HepG2 (cell line): Measurements from ENCODE around the gene AUNIP. TPM values are rescaled to one million over a fixed set of nuclear protein-coding genes. Genes with fewer than 3 reads are reported as not detected.
A peak's percentile ranks its signal among the peaks of the same experiment; 100 is the strongest.

Experiments used
- ADNP ChIP-seq: sonication (generic); formaldehyde crosslinking; IDR thresholded peaks from 2 replicates; pipeline ENCODE4 v1.4.0; 2020; ENCODE audit warnings: missing genetic modification reagents
- CCAR2 ChIP-seq: fragments of 200-400 bp; formaldehyde crosslinking; optimal IDR thresholded peaks from 2 replicates; pipeline ENCODE3; 2018; ENCODE audit warnings: low read depth, mild to moderate bottlenecking, low read length, moderate library complexity
- GABPA ChIP-seq, 2 experiments: IDR thresholded peaks; 2 replicates each; pipeline ENCODE4 v1.6.1; 2011 to 2016; ENCODE audit warnings: low read depth in 2 of 2, low read length in 1 of 2, missing biosample characterization in 1 of 2, missing genetic modification characterization in 1 of 2
- JUNB ChIP-seq: sonication (generic); formaldehyde crosslinking; IDR thresholded peaks from 2 replicates; pipeline ENCODE4 v1.8.0; 2022; ENCODE audit warnings: missing genetic modification reagents, mild to moderate bottlenecking, borderline replicate concordance
- MED1 ChIP-seq: sonication (generic); formaldehyde crosslinking; IDR thresholded peaks from 2 replicates; pipeline ENCODE4 v1.4.0; 2020; ENCODE audit warnings: missing genetic modification reagents
- NFE2L1 ChIP-seq: sonication (generic); formaldehyde crosslinking; IDR thresholded peaks from 2 replicates; pipeline ENCODE4 v1.4.0; 2020; ENCODE audit warnings: missing genetic modification reagents, mild to moderate bottlenecking, borderline replicate concordance
- NFIC ChIP-seq: IDR thresholded peaks from 2 replicates; pipeline ENCODE4 v1.6.1; 2012; ENCODE audit warnings: mild to moderate bottlenecking, low read length, inconsistent platforms
- SIX1 ChIP-seq: sonication (generic); formaldehyde crosslinking; IDR thresholded peaks from 2 replicates; pipeline ENCODE4 v1.4.0; 2020; ENCODE audit warnings: missing genetic modification reagents, borderline replicate concordance
- SMYD3 ChIP-seq: sonication (generic); formaldehyde crosslinking; IDR thresholded peaks from 2 replicates; pipeline ENCODE4 v1.8.1; 2023; ENCODE audit warnings: mild to moderate bottlenecking, missing genetic modification reagents
- TSC22D2 ChIP-seq: sonication (generic); formaldehyde crosslinking; IDR thresholded peaks from 2 replicates; pipeline ENCODE4 v1.5.1; 2020; ENCODE audit warnings: missing genetic modification reagents, mild to moderate bottlenecking, borderline replicate concordance
- ZFY ChIP-seq: sonication (generic); formaldehyde crosslinking; IDR thresholded peaks from 2 replicates; pipeline ENCODE4 v1.4.0; 2020; ENCODE audit warnings: missing genetic modification reagents
- ZNF350 ChIP-seq: sonication (generic); formaldehyde crosslinking; IDR thresholded peaks from 2 replicates; pipeline ENCODE4 v1.4.0; 2020; ENCODE audit warnings: mild to moderate bottlenecking, low read depth, missing genetic modification reagents, borderline replicate concordance
- ZNF367 ChIP-seq: sonication (generic); formaldehyde crosslinking; IDR thresholded peaks from 2 replicates; pipeline ENCODE4 v1.4.0; 2020; ENCODE audit warnings: missing genetic modification reagents, borderline replicate concordance
- ZNF570 ChIP-seq: sonication (generic); formaldehyde crosslinking; IDR thresholded peaks from 2 replicates; pipeline ENCODE4 v1.4.0; 2020; ENCODE audit warnings: mild to moderate bottlenecking, missing genetic modification reagents, borderline replicate concordance
- ZNF839 ChIP-seq: sonication (generic); formaldehyde crosslinking; IDR thresholded peaks from 2 replicates; pipeline ENCODE4 v1.4.0; 2020; ENCODE audit warnings: missing genetic modification reagents, mild to moderate bottlenecking, borderline replicate concordance
- polyA plus RNA-seq, 8 experiments: library from polyadenylated mRNA; depleted of rRNA in 3 of 8; stranded (reverse) in 7 of 8; unstranded in 1 of 8; fragments of >200 nt; fragmentation: Illumina TruSeq in 4 of 8; extraction: Trizol in 4 of 8; gene quantifications; 2 replicates each; pipeline versions ENCODE4 v1.2.1 to v1.2.3, GENCODE V29; 2011 to 2016; ENCODE audit warnings: low read depth in 4 of 8, missing spikeins in 1 of 8, mixed read lengths in 1 of 8; ENCODE audit not compliant: insufficient read depth in 1 of 8
- total RNA-seq, 5 experiments: library from RNA; depleted of rRNA; stranded (reverse); fragments of >200 nt; fragmentation: Illumina TruSeq; extraction: Trizol; gene quantifications; 2 replicates each; pipeline ENCODE4 v1.2.3, GENCODE V29; 2016; ENCODE audit warnings: low read depth in 1 of 5
- TF ChIP-seq, protein P1 (sequence below): sonication (generic); formaldehyde crosslinking; IDR thresholded peaks from 2 replicates; pipeline ENCODE4 v1.5.1; 2020; ENCODE audit warnings: mild to moderate bottlenecking, missing genetic modification reagents, borderline replicate concordance
- TF ChIP-seq, protein P2 (sequence below): sonication (generic); formaldehyde crosslinking; IDR thresholded peaks from 2 replicates; pipeline ENCODE4 v1.5.0; 2020; ENCODE audit warnings: mild to moderate bottlenecking, low read depth, missing genetic modification reagents, borderline replicate concordance
- TF ChIP-seq, protein P3 (sequence below): sonication (generic); formaldehyde crosslinking; IDR thresholded peaks from 2 replicates; pipeline ENCODE4 v1.8.1; 2023; ENCODE audit warnings: mild to moderate bottlenecking, missing genetic modification reagents
- TF ChIP-seq, protein P4 (sequence below): sonication (generic); formaldehyde crosslinking; IDR thresholded peaks from 2 replicates; pipeline ENCODE4; 2020; ENCODE audit warnings: missing genetic modification reagents, mild to moderate bottlenecking, borderline replicate concordance

The AUNIP gene
- total and polyA plus RNA-seq, 2 of the 13 experiments (the other 11 are each of a cell fraction or from before 2014, with no cell fraction given): 3.8 to 12.3 TPM

DNA sequence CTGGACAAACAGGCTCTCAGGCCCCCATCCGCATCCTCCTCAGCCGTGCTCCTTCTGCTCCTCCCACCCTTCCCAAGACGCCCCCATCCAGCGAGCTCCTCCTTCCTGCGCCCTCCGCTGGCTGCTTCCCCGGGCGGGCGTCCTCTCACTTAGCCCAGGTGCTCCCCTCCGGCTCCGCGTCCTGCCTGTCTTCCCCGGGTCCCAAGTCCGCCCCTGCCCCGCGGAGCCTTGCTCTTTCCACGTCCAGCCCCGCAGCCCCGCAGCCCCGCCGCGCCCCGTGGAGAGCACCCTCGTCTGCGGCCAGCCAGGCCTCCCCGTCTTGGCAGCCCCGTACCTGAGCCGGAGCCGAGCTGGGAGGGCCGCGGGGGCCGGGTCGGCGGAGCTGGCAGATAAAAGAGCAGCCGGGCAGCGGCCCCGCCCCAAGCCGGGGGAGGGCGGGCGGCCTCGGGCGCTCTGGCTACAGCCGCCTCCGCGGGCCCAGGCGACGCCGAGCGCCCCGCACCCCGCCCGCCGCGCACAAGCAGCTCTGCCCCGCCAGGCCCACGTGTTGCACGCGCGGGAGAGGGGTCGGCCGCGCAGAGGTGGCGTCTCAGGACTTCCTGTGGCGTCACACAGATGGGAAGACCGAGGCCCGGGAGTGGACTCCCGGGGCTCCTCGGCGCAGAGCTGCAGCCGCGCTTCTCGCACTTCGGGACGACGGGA is 16.0 kb upstream of the AUNIP start, which contains the start of gene PAQR7 (continued):
- TF ChIP-seq ZNF367 (CRISPR knock-in tag) (no peak), ZNF839 (CRISPR knock-in tag) (no peak), JUNB (CRISPR knock-in tag) (no peak), ZFY (peak; percentile 87), ADNP (CRISPR knock-in tag) (no peak), SMYD3 (CRISPR knock-in tag) (0 out of 2 replicates have a peak, but pooled peaks have one; percentile 43), MED1 (CRISPR knock-in tag) (peak; percentile 71), TSC22D2 (CRISPR knock-in tag) (peak; percentile 96), GABPA (IDR thresholded peaks at IDR 0.05; ENCODE audit: low read depth, low read length) (peak; percentile 56), GABPA (CRISPR knock-in tag; IDR thresholded peaks at IDR 0.05; ENCODE audit: low read depth) (peak; percentile 62; the same call in 1 of the 2 replicates), CCAR2 (no peak), ZNF570 (CRISPR knock-in tag) (no peak), SIX1 (no peak), ZNF350 (CRISPR knock-in tag) (peak; percentile 71; the same call in 1 of the 2 replicates), NFE2L1 (0 out of 2 replicates have a peak, but pooled peaks have one; percentile 19), NFIC (no peak)
- TF ChIP-seq, protein P1, sequence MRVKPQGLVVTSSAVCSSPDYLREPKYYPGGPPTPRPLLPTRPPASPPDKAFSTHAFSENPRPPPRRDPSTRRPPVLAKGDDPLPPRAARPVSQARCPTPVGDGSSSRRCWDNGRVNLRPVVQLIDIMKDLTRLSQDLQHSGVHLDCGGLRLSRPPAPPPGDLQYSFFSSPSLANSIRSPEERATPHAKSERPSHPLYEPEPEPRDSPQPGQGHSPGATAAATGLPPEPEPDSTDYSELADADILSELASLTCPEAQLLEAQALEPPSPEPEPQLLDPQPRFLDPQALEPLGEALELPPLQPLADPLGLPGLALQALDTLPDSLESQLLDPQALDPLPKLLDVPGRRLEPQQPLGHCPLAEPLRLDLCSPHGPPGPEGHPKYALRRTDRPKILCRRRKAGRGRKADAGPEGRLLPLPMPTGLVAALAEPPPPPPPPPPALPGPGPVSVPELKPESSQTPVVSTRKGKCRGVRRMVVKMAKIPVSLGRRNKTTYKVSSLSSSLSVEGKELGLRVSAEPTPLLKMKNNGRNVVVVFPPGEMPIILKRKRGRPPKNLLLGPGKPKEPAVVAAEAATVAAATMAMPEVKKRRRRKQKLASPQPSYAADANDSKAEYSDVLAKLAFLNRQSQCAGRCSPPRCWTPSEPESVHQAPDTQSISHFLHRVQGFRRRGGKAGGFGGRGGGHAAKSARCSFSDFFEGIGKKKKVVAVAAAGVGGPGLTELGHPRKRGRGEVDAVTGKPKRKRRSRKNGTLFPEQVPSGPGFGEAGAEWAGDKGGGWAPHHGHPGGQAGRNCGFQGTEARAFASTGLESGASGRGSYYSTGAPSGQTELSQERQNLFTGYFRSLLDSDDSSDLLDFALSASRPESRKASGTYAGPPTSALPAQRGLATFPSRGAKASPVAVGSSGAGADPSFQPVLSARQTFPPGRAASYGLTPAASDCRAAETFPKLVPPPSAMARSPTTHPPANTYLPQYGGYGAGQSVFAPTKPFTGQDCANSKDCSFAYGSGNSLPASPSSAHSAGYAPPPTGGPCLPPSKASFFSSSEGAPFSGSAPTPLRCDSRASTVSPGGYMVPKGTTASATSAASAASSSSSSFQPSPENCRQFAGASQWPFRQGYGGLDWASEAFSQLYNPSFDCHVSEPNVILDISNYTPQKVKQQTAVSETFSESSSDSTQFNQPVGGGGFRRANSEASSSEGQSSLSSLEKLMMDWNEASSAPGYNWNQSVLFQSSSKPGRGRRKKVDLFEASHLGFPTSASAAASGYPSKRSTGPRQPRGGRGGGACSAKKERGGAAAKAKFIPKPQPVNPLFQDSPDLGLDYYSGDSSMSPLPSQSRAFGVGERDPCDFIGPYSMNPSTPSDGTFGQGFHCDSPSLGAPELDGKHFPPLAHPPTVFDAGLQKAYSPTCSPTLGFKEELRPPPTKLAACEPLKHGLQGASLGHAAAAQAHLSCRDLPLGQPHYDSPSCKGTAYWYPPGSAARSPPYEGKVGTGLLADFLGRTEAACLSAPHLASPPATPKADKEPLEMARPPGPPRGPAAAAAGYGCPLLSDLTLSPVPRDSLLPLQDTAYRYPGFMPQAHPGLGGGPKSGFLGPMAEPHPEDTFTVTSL: no peak
- TF ChIP-seq, protein P2, sequence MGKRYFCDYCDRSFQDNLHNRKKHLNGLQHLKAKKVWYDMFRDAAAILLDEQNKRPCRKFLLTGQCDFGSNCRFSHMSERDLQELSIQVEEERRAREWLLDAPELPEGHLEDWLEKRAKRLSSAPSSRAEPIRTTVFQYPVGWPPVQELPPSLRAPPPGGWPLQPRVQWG (CRISPR knock-in tag): no peak
- TF ChIP-seq, protein P3, sequence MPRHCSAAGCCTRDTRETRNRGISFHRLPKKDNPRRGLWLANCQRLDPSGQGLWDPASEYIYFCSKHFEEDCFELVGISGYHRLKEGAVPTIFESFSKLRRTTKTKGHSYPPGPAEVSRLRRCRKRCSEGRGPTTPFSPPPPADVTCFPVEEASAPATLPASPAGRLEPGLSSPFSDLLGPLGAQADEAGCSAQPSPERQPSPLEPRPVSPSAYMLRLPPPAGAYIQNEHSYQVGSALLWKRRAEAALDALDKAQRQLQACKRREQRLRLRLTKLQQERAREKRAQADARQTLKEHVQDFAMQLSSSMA (CRISPR knock-in tag): peak; percentile 72; the same call in 1 of the 2 replicates
- TF ChIP-seq, protein P4, sequence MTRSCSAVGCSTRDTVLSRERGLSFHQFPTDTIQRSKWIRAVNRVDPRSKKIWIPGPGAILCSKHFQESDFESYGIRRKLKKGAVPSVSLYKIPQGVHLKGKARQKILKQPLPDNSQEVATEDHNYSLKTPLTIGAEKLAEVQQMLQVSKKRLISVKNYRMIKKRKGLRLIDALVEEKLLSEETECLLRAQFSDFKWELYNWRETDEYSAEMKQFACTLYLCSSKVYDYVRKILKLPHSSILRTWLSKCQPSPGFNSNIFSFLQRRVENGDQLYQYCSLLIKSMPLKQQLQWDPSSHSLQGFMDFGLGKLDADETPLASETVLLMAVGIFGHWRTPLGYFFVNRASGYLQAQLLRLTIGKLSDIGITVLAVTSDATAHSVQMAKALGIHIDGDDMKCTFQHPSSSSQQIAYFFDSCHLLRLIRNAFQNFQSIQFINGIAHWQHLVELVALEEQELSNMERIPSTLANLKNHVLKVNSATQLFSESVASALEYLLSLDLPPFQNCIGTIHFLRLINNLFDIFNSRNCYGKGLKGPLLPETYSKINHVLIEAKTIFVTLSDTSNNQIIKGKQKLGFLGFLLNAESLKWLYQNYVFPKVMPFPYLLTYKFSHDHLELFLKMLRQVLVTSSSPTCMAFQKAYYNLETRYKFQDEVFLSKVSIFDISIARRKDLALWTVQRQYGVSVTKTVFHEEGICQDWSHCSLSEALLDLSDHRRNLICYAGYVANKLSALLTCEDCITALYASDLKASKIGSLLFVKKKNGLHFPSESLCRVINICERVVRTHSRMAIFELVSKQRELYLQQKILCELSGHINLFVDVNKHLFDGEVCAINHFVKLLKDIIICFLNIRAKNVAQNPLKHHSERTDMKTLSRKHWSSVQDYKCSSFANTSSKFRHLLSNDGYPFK (CRISPR knock-in tag): no peak
